ENCODE results near the gene NHLRC2.
"Not testable (repeated sequence)": the region's sequence is repeated elsewhere in the genome, so short reads cannot be mapped to it uniquely, and the experiment has no call there.

NHLRC2 gene, protein sequence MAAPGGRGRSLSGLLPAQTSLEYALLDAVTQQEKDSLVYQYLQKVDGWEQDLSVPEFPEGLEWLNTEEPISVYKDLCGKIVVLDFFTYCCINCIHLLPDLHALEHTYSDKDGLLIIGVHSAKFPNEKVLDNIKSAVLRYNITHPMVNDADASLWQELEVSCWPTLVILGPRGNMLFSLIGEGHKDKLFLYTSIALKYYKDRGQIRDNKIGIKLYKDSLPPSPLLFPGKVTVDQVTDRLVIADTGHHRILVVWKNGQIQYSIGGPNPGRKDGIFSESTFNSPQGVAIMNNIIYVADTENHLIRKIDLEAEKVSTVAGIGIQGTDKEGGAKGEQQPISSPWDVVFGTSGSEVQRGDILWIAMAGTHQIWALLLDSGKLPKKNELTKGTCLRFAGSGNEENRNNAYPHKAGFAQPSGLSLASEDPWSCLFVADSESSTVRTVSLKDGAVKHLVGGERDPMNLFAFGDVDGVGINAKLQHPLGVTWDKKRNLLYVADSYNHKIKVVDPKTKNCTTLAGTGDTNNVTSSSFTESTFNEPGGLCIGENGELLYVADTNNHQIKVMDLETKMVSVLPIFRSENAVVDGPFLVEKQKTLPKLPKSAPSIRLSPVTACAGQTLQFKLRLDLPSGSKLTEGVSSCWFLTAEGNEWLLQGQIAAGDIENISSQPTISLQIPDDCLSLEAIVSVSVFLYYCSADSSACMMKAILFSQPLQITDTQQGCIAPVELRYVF

GRCh38 chr10:113854013-113854760, at the start of gene NHLRC2, which contains the start of gene DCLRE1A:
NHLRC2 (plus strand) TSS chr10:113854661; CDS start chr10:113854873, 212 bp downstream.
DCLRE1A (minus strand) TSS chr10:113854082; CDS start chr10:113853182, 900 bp downstream.
- no peak for DNase-seq

GRCh38 chr10:113806503-113806902, 48.0 kb upstream of the NHLRC2 start:
- no peak for DNase-seq

GRCh38 chr10:113808168-113808567, 46.3 kb upstream of the NHLRC2 start:
- DNase-seq = no peak

DNA sequence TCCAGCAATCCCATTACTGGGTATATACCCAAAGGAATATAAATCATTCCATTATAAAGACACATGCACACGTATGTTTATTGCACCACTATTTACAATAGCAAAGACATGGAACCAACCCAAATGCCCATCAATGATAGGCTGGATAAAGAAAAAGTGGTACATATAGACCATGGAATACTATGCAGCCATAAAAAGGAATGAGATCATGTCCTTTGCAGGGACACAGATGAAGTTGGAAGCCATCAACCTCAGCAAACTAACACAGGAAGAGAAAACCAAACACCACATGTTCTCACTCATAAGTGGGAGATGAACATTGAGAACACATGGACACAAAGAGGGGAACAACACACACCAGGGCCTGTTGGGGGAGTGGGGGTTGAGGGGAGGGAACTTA, 39.8 kb upstream of the NHLRC2 start:
- DNase-seq = not testable (repeated sequence)

DNA sequence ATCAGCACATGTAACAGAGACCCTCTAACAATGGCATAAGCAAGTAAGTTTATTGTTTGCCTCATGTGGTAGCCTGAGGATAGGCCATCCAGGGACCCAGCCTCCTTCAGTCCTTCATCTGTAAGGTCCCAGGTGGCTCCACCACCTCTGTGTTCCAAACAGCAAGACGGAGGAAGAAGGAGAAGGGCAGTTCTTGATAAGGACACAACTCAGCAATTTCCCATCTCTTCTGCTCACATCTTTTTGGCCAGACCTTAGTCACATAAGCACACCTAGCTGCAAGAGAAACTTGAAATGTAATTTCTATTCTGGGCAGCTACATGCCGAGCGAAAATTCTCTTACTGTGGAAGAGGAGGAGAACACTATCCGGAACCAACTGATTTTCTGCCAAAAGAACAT, 34.5 kb upstream of the NHLRC2 start:
- DNase-seq = no peak

GRCh38 chr10:113820507-113820906, 34.0 kb upstream of the NHLRC2 start:
- no peak for DNase-seq

- not testable (repeated sequence) for DNase-seq
These were observed 33.2 kb upstream of the NHLRC2 start for GRCh38 chr10:113821306-113821705.

- no peak for DNase-seq
These were observed 32.3 kb upstream of the NHLRC2 start for GRCh38 chr10:113822174-113822573.

- no peak for DNase-seq
These were observed 31.1 kb upstream of the NHLRC2 start for GRCh38 chr10:113823389-113823788.

DNA sequence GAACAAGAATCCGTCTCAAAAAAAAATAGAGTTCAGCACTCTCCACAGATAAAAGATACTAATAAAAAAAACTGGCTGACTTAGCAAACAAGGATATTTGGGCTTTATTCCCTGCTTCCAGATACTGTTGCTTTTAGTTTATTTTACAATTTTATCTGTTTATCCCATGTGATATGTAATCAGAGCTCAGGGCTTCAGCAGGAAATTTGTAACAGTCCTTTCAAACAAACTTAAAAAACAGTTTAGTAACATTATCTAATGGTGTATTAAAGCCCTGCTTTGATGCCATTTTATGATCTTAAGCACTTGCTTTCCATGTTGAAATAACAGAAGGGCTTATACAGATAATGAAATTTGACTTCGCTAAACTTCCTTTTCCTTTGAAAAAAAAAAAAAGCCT, 28.7 kb upstream of the NHLRC2 start:
- DNase-seq = no peak

DNA sequence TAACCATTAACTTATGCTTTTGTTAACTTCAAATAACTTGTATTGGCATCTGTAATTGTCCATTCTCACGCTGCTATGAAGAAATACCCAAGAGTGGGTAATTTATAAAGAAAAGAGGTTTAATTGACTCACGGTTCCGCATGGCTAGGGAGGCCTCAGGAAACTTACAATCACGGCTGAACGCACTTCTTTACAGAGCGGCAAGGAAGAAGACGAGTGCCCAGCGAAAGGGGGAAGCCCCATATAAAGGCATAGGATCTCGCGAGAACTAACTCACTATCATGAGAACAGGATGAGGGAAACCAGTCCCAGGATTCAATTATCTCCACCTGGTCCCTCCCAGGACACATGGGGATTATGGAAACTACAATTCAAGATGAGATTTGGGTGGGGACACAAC, 25.9 kb upstream of the NHLRC2 start:
- DNase-seq = not testable (repeated sequence)

DNA sequence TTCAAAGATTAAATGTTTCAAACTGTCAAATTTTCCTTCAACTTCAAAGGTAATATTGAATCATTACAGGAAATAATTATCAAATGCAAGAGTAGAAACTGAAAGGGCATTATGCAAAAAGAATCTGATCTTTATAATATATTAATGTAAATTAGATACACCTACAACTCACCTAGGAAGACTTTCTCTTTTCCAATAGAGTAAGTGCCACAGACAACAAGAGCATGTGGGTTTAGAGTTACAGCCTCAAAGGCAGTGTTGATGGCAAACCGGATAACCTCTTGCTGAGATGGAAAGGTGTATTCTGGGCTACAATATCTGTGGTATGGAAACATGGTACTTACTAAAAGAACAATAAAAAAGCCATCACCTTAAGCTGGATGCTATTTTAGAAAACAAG, 12.3 kb upstream of the NHLRC2 start:
- DNase-seq = no peak

DNA sequence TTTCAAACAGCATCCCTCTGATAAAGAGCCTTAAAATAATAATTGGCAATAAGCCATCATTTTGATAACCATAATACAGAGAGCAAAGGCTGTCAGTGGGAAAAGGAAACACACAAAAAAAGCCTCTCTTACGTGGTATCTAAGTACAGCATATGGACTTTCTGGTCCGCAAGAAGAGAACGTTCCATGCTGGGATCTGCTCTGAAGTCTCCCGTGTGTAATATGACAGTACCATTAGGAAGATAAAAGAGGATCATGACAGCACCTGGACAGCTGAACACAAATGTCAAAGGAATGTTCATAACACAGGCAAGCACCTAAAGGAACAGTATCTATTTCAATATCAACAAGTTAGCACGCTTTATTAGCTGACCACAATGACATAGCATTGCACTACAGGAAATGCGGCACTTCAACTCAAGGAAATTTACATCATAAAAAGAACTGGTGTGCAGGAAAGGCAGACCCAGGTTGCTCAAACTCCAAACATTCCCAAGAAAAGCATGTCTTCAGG, 10.4 kb upstream of the NHLRC2 start:
- no peak for DNase-seq

DNA sequence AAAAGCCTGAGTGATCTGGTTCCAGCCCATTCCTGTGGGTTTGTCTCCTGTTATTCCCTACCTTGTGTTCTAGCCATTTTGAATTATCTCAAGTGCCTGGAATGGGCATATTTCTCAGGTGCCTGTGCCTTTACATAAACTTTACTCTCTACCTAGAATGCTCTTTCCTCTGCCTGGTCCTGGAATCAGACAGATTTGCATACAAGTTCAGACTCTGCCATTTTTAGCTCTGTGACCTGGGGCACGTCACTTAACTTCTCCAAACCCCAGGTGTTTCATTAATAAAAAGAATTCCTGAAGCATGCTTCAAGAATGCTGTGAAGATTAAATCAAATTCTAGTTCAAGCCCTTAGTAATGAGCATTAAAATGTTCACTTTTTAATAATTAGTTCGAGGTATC, 8.4 kb upstream of the NHLRC2 start:
- DNase-seq = no peak

- no peak for DNase-seq
These were observed 5.2 kb upstream of the NHLRC2 start for GRCh38 chr10:113849140-113849803.

DNA sequence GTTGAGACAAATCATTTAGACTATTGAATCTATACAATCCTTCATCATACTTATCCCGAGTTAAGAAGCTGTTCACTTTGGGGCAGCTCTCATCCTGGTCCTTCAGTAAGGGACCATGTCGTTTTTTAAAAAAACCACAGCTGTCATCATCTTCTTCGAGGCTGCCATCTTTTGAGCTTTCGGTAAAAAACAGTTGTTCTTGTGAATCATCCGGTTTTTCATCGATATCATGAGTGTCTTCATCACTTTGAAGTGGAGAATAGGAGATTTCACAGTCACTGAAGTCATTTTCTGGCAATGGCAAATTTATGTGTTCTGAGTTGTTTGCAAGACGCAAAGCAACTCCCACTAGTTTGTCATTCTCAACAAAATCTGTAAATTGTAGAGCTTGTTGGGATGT, 4.5 kb upstream of the NHLRC2 start:
- no peak for DNase-seq

- DNase-seq = no peak
These were observed 866 bp upstream of the NHLRC2 start for GRCh38 chr10:113853578-113854012.

- DNase-seq = no peak
These were observed 514 bp downstream of the NHLRC2 start for GRCh38 chr10:113854761-113855588.

GRCh38 chr10:113856563-113856962, 2.1 kb downstream of the NHLRC2 start:
- DNase-seq = no peak

GRCh38 chr10:113857210-113857609, 2.7 kb downstream of the NHLRC2 start:
- DNase-seq = no peak

DNA sequence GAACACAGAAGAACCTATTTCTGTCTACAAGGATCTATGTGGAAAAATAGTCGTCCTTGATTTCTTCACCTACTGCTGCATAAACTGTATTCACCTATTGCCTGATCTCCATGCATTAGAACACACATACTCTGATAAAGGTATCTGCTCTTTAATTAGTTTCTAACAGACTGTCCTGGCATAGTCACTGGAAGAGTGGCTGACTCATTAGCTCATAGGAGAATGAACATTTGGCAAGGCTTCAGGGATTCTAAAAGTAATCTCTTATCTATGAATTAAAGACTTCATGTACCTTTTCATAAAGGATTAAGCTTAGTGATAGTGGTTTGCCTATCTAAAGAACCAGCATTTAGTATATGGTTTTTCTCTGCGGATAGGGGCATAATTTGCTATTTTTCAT, 4.1 kb downstream of the NHLRC2 start:
- DNase-seq = no peak

- DNase-seq = no peak
These were observed 4.8 kb downstream of the NHLRC2 start for GRCh38 chr10:113859261-113859660.

Data from NCI-H1694 (cell line).